IgD-negative memory B cell (primary cell): Measurements from ENCODE around the gene FRMD4A. TPM values are rescaled to one million over a fixed set of nuclear protein-coding genes. Genes with fewer than 3 reads are reported as not detected.

Experiments used
- H3K27ac Mint-ChIP-seq, 3 donors: one replicate each; pipeline ENCODE4 v1.8.0; 2020 to 2022; ENCODE audit warnings: mild to moderate bottlenecking in 3 of 3, mixed read lengths in 3 of 3, moderate library complexity in 1 of 3
- H3K27me3 Mint-ChIP-seq: one replicate; pipeline ENCODE4 v1.8.0; 2021; ENCODE audit warnings: mixed read lengths
- H3K36me3 Mint-ChIP-seq: one replicate; pipeline ENCODE4 v1.8.0; 2020; ENCODE audit warnings: mild to moderate bottlenecking, mixed read lengths
- H3K4me1 Mint-ChIP-seq, 3 donors: one replicate each; pipeline ENCODE4 v1.8.0; 2020 to 2022; ENCODE audit warnings: mixed read lengths in 3 of 3, mild to moderate bottlenecking in 1 of 3
- H3K4me3 Mint-ChIP-seq, 4 donors: one replicate each; pipeline ENCODE4 v1.8.0; 2020 to 2022; ENCODE audit warnings: mild to moderate bottlenecking in 4 of 4, mixed read lengths in 4 of 4, moderate library complexity in 3 of 4
- H3K9me3 Mint-ChIP-seq, 3 donors: one replicate each; pipeline ENCODE4 v1.8.0; 2020 to 2021; ENCODE audit warnings: mixed read lengths in 3 of 3, mild to moderate bottlenecking in 1 of 3
- polyA plus RNA-seq: library from polyadenylated mRNA; unstranded; fragments of 300-500 nt; fragmentation: Illumina TruSeq; gene quantifications from one replicate; pipeline ENCODE4 v1.2.3, GENCODE V29; 2021

FRMD4A gene
- polyA plus RNA-seq, 1 donor from 2014 or later, result 1.7 TPM

DNA sequence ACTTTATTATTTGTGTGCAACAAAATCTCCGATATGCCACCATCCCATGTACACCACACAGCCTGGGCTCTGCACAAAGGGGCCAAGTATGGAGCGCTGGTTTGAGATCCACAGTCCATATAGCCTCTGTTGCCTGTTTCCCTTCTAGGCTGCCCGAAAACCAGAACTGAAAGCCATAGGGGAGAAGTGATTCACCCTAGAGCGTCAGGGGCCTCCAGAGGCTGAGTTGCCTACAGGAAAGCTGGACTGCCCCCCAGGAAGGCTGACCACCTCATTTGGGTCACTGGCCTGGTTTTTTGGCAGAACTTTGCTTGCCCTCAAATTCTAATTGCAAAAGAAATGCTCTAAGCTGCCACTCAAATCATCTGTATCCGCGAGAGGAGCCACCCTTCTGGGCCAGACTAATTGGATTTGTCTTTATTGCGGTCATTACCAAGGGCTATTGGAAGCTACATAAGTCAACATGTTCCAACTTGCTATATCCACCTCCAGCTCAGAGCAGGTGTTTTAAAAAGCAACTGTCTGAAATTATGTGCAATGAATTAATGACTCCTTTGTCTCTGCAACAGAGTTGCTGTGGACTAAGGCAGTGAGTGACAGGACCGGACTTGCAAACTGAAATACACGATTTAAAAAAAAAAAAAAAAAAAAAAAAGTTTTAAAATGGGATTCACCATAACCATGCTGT, 28.3 kb upstream of the FRMD4A start:
- Mint-ChIP-seq H3K9me3 (no peaks in the 10 kb centered on the region), H3K27ac (no peak overlapping the region), H3K27me3 (peaks cover 10% of the 10 kb centered on the region), H3K4me3 (no peak overlapping the region), H3K36me3 (no peaks in the 10 kb centered on the region), H3K4me1 (no peaks in the 10 kb centered on the region)

DNA sequence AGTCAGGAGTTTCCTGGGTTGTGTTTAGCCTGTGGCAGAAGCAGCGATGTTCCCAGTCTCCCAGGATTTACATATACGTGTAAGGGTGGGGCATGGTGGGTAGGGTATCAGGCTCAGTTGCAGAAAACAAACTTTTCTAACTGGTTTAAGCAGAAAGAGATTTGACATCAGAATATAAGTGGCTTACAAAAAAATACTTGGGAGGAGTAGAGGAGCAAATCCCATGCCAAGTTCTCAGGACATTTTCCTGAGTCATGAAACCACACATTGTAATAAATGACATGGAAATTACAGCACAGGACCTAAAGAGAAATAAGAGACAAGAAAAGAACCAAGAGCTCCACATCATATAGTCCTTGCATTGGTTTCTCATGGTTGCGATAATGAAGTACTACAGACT, 26.2 kb upstream of the FRMD4A start:
- Mint-ChIP-seq H3K4me3 (no peak overlapping the region), H3K27me3 (peaks cover 6% of the 10 kb centered on the region), H3K4me1 (no peaks in the 10 kb centered on the region), H3K9me3 (no peaks in the 10 kb centered on the region), H3K27ac (no peak overlapping the region), H3K36me3 (no peaks in the 10 kb centered on the region)

DNA sequence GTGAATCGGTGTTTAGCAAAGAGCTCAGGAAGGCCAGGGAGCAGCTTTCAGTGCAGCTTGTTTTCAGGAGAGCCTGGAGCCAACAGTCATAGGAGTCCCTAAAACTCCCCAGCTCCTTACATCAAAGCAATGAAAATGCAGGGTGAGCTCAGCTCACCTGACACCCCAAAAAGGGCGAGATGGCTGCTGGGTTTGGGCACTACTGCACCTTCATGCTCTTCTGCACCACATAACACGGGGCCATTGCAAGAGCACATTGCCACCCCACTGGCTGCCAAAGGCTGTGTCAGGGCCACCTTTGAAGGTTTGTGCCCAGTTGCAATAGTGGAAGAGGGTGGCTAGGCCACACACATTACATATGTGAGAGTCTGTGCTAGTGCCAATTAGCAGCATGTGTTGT, 25.0 kb upstream of the FRMD4A start:
- H3K36me3 Mint-ChIP-seq, result no peaks in the 10 kb centered on the region
- H3K27ac Mint-ChIP-seq, result no peak overlapping the region
- H3K27me3 Mint-ChIP-seq, result peaks cover 6% of the 10 kb centered on the region
- no peaks in the 10 kb centered on the region for H3K4me1 Mint-ChIP-seq
- no peak overlapping the region for H3K4me3 Mint-ChIP-seq
- H3K9me3 Mint-ChIP-seq, result no peaks in the 10 kb centered on the region

DNA sequence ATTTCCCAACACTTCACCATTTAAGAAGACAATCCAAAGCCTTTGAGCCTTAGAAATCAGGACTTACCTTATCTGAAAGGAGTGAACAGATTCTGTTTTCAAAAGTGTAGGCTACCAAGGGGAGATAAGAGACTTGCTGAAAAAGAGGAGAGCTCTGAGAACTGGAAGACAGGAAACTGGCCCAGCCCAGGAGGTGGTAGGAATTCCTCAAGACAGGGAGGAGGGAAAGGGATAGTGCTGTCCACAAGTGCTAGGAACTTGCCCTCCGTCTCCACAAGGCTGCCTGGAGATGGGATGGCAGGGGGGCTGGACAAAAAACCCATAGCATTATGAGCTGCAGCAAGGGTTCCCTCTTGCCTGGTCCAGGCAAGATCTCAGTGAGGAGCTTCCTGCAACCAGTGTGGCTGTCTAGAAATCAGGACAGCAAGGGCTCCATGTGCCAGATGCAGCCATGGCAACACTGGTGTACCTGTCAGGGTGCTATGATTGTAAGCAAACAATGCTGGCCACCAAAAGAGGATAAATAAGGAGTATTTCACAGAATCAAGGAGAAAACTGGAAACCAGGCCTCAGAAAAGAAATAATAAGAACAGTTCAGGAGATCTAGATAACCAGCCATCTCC, 22.7 kb upstream of the FRMD4A start:
- H3K36me3 Mint-ChIP-seq, result no peaks in the 10 kb centered on the region
- no peaks in the 10 kb centered on the region for H3K9me3 Mint-ChIP-seq
- H3K27ac Mint-ChIP-seq, result no peak overlapping the region
- peaks cover 7% of the 10 kb centered on the region for H3K27me3 Mint-ChIP-seq
- H3K4me1 Mint-ChIP-seq, result no peaks in the 10 kb centered on the region
- H3K4me3 Mint-ChIP-seq, result no peak overlapping the region

DNA sequence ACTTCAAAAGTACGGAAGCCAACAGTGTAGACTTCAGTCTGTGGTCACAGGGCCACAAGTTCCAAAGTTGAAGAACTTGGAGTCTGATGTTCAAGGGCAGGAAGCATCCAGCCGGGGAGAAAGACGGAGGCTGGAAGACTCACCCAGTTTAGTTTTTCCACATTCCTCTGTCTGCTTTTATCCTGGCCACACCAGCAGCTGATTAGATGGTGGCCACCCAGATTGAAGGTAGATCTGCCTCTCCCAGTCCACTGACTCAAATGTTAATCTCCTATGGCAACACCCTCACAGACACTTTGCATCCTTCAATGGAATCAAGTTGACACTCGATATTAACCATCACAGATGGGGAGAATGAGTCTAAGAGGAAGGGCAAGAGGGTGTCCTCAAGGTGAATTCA, 19.3 kb upstream of the FRMD4A start:
- Mint-ChIP-seq H3K4me3 (no peak overlapping the region), H3K36me3 (no peaks in the 10 kb centered on the region), H3K4me1 (no peaks in the 10 kb centered on the region), H3K27me3 (peaks cover 10% of the 10 kb centered on the region), H3K27ac (no peak overlapping the region), H3K9me3 (no peaks in the 10 kb centered on the region)

DNA sequence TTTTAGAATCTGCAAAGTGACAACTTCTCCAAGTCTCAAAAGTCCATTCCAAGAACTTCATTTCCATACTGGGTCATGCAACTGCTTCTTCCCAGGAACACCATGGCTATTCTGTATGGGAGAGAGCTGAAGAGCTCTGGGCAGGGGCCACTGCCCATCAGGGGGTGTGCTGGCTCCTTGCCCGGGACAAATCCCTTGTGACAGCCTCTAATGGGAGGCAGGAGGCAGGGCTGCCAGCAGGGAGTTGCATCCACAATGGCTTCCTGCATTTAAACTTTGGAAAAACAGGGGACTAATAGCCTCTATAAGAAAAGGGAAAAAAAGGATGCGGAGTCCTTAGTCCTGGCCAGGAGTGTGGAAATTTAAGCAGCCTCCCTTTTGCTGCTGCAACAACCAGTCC, 18.4 kb upstream of the FRMD4A start:
- H3K27ac Mint-ChIP-seq, result peak overlapping the region in 1 of 3 donors; percentile 4
- no peaks in the 10 kb centered on the region for H3K9me3 Mint-ChIP-seq
- H3K4me3 Mint-ChIP-seq, result no peak overlapping the region
- no peaks in the 10 kb centered on the region for H3K4me1 Mint-ChIP-seq
- H3K36me3 Mint-ChIP-seq, result no peaks in the 10 kb centered on the region
- peaks cover 12% of the 10 kb centered on the region for H3K27me3 Mint-ChIP-seq

DNA sequence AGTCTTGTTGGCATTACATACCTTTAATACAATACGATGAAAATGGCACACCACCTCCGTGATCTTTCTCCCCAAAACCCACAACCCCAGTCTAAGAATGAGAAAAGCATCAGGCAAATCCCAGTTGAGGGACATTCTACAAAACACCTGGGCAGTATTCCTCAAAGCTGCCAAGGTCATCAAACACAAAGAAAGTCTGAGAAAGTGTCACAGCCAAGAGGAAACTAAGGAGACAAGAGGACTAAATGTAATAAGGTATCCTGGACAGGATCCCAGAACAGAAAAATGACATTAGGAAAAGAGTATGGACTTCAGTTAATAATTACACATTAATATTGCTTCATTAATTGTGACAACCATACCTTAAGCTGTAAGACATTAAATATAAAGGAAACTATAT, 14.5 kb upstream of the FRMD4A start:
- Mint-ChIP-seq H3K4me1 (peaks cover 0 to 2% (median 0%) of the 10 kb centered on the region in 3 donors), H3K9me3 (no peaks in the 10 kb centered on the region), H3K27me3 (peaks cover 15% of the 10 kb centered on the region), H3K36me3 (no peaks in the 10 kb centered on the region), H3K4me3 (no peak overlapping the region), H3K27ac (no peak overlapping the region)

DNA sequence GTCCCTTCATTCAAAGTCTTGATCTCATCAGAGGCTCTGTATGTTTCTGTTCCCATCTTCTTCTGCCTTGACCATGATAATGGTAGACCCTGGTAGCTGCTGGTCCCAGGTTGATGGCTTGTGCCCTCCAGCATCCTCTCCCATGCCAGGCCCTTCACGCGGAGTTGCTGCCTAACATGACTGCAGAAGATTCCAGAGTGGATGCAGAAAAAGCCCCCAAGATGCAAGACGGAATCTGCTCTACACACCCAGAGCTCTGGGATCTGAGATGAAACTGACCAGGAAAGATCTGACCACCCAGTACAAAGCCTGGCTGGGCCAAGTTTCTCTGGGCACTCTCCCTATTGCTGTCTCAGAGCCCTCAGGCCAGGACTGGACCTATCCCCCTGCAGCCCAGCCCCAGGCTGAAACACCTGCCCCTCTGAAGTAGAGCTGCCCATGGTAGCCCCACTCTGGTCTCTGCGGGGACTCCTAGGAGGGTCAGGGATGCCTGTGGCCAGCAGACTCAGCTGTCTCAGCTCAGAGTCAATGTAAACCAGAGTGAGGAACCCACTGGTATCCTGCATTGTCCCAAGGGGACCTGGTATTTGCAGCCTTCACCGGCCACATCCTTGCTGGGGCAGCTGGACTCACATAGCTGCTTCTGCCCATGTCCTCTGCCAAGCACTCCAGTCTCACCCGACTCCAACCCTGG, 9.5 kb upstream of the FRMD4A start:
- peaks cover 14% of the 10 kb centered on the region for H3K27me3 Mint-ChIP-seq
- H3K4me3 Mint-ChIP-seq, result no peak overlapping the region
- H3K9me3 Mint-ChIP-seq, result no peaks in the 10 kb centered on the region
- no peaks in the 10 kb centered on the region for H3K36me3 Mint-ChIP-seq
- no peak overlapping the region for H3K27ac Mint-ChIP-seq
- peaks cover 0 to 4% (median 3%) of the 10 kb centered on the region in 3 donors for H3K4me1 Mint-ChIP-seq

DNA sequence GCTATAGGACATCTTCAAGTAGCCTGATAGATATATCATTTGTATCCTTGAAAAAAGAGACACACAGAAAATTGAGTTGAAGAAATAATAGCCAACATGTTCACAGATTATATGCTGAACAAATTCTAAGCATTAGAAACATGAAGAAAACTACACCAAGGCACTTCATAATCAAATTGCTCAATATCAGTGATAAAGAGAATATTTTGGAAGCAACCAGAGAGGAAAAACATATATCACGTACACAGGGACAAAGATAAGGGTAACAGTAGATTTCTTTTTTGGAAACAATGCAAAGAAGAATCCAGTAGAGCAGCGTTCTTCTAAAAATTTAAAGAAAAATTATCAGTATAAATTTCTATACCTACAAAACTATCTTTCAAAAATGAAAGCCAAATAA, 6.0 kb upstream of the FRMD4A start:
- Mint-ChIP-seq H3K4me3 (no peak overlapping the region), H3K4me1 (peaks cover 0 to 4% (median 3%) of the 10 kb centered on the region in 3 donors), H3K36me3 (no peaks in the 10 kb centered on the region), H3K9me3 (no peaks in the 10 kb centered on the region), H3K27ac (no peak overlapping the region), H3K27me3 (peaks cover 8% of the 10 kb centered on the region)

DNA sequence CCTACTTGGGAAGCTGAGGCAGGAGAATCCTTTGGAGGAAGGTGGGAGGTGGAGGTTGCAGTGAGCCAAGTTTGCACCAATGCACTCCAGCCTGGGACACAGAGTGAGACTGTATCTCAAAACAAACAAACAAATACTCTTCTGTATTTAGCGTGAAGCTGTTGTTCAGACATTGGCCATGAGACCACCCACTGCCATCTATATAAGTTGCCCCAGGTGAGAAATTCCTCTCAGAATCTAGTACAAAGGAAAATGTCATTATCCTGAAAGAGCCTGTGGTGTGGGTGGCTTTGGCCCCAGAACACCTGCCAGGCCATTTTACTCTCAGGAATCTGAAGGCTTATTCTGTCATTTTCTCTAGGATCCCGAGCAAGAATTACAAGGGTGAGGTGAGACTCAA, 4.0 kb upstream of the FRMD4A start:
- peaks cover 10% of the 10 kb centered on the region for H3K27me3 Mint-ChIP-seq
- H3K9me3 Mint-ChIP-seq, result no peaks in the 10 kb centered on the region
- no peaks in the 10 kb centered on the region for H3K36me3 Mint-ChIP-seq
- no peak overlapping the region for H3K27ac Mint-ChIP-seq
- H3K4me3 Mint-ChIP-seq, result no peak overlapping the region
- peaks cover 0 to 3% (median 2%) of the 10 kb centered on the region in 3 donors for H3K4me1 Mint-ChIP-seq

DNA sequence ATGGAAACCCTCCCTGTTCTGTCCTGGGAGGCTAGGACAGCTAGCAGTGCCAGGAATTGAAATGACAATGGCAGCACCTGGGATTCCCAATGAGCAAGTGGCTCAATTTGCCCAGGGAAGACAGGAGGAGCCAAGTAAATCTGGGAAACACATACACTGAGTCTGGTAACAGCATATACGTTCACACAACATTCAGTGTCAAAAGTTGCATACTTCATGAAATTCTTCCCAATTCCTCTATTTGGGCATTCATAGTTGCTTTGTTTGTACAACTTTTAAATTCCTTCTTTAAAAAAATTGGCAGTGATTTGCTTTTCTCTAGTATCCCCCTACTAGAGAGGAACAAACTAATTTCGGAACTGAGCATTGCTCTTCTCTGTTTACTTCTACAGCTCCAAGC, 2.9 kb upstream of the FRMD4A start:
- no peaks in the 10 kb centered on the region for H3K9me3 Mint-ChIP-seq
- no peak overlapping the region for H3K4me3 Mint-ChIP-seq
- H3K27ac Mint-ChIP-seq, result no peak overlapping the region
- H3K4me1 Mint-ChIP-seq, result peaks cover 0 to 3% (median 2%) of the 10 kb centered on the region in 3 donors
- H3K27me3 Mint-ChIP-seq, result peaks cover 17% of the 10 kb centered on the region
- no peaks in the 10 kb centered on the region for H3K36me3 Mint-ChIP-seq

DNA sequence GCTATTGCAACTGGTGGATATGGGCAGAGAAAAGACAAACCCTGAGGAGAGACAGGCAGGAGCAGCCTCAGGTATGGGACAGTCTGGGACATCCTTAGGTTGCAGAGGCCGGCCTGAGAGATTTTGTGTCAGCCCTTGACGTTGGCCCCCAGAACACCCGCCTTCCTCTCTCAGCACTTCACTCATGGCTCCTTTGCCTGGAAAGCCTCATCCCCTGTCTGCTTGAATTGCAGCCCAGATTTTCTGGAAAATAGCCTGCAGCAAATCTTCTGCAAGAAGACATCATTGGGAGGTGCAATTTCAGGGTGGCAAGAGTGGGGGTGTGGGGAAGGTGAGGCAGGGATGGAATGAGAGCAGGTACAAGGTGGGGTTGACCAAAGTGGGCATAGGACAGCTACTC, 2.2 kb upstream of the FRMD4A start:
- Mint-ChIP-seq H3K4me3 (no peak overlapping the region), H3K36me3 (no peaks in the 10 kb centered on the region), H3K4me1 (peaks cover 0 to 4% (median 3%) of the 10 kb centered on the region in 3 donors), H3K27ac (no peak overlapping the region), H3K9me3 (no peaks in the 10 kb centered on the region), H3K27me3 (peaks cover 18% of the 10 kb centered on the region)

DNA sequence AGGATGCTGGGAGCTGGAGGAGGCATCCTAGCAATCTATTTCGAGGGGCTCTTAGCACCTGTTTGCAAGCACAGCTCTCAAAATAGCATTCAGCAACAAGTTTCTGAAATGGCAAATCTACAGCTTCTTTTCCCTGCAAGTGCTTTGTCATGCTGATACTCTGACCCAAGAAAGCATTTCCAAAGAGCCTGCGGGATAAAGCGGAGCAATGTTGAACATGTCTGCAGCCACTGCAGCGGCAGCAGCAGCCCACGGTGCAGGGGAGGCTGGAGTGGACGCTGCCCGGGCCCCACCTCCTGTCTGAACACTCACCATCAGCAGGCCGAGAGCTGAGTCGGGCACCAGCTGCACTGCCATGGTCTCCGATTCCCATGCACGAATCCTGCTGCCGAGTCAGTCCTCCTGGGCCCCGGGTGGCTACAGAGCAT, 964 bp downstream of the FRMD4A start:
- Mint-ChIP-seq H3K27me3 (peaks cover 24% of the 10 kb centered on the region), H3K9me3 (no peaks in the 10 kb centered on the region), H3K36me3 (no peaks in the 10 kb centered on the region), H3K4me3 (no peak overlapping the region), H3K27ac (no peak overlapping the region), H3K4me1 (peaks cover 0 to 4% (median 0%) of the 10 kb centered on the region in 3 donors)

DNA sequence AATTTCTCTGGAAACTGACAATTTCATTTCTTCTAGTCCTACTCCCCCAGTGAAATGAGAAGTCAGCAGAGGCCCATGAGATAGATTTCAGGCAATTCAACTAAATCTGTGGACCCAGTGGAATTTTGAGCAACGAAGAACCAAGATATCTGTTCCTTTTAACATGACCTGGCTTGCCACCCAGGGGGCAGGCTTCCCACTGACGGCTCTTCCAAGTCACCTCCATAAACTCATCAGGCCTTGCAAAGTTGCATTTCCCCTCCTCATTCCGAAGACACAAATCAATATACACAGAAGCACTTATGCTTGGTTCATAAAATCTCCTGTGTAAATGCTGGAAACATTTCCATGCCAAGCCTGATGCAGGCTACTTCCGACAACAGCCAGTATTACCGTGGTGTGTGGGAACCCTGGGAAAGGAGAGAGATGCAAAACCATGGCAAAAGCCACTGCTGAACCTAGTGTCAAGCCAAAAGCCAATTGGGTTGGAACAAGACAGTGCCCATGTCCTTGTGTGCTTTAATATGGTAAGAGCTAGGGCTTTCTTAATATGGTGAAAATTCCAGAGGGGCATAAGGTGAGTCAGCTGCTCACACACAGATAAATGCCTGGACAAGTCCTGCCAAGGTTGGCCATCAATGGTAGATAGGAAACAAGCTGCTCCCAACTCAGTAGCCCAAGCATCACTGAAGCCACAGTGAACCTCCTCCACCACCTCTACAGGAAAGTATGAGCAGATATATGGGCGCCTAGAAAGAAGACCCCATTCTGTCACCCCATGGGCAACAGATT, 1.6 kb downstream of the FRMD4A start:
- Mint-ChIP-seq H3K9me3 (no peaks in the 10 kb centered on the region), H3K27me3 (peaks cover 24% of the 10 kb centered on the region), H3K4me1 (peaks cover 0 to 4% (median 0%) of the 10 kb centered on the region in 3 donors), H3K27ac (no peak overlapping the region), H3K4me3 (no peak overlapping the region), H3K36me3 (no peaks in the 10 kb centered on the region)

DNA sequence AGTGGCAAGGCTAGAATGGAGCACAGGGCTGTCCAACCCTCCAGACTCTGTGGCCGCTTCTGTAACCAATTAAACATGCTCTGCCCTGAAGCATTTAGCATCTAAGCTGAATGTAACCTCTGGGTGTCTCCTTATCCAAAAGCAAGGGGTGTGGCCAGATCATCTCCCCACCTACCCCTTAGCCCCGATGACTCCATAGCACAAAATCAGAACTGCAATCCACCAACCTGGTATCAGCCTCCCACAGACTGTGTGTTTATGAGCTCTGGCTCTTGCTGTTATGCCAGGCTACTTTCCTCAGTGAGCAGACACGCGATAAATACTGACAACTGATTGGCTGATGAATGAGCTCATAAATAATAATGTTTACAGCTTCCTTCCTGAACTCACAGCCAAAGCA, 3.2 kb downstream of the FRMD4A start:
- H3K4me3 Mint-ChIP-seq, result no peak overlapping the region
- no peaks in the 10 kb centered on the region for H3K36me3 Mint-ChIP-seq
- peaks cover 0 to 4% (median 0%) of the 10 kb centered on the region in 3 donors for H3K4me1 Mint-ChIP-seq
- peaks cover 22% of the 10 kb centered on the region for H3K27me3 Mint-ChIP-seq
- H3K9me3 Mint-ChIP-seq, result no peaks in the 10 kb centered on the region
- no peak overlapping the region for H3K27ac Mint-ChIP-seq
